Posterior cingulate gyrus (tissue), 11 donors: ENCODE measurements around the gene IFTAP.

Experiments
- DNase-seq, 10 donors: peaks; one replicate each; pipeline versions ENCODE4 v3.0.0 to v3.0.0-alpha.2; 2020 to 2021; ENCODE audit warnings: mixed read lengths in 3 of 10
- intact Hi-C: fragments of 100-400 bp; cut with DNase I; formaldehyde crosslinking; loops from one replicate; pipeline ENCODE4 v1.15.1; 2023

The IFTAP gene

DNA sequence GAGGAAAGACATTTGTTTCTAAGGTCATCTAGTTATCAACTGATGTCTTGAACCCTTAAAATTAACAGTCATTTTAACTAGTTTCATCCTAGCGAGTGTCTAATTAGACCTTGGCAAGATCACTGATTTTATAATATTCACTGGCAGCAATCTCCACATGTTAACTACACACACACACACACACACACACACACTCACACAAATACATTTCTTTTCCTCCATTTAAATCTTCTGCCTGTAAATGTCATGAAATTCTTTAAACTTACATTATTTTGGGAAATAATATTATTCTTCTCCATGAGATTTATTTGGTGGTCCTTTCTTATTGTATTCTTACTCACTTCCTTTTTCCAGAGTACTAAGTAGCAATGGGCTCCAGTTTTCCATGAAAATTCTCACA is 2.9 kb upstream of the IFTAP start:
- intact Hi-C loops, result no loop called here

DNA sequence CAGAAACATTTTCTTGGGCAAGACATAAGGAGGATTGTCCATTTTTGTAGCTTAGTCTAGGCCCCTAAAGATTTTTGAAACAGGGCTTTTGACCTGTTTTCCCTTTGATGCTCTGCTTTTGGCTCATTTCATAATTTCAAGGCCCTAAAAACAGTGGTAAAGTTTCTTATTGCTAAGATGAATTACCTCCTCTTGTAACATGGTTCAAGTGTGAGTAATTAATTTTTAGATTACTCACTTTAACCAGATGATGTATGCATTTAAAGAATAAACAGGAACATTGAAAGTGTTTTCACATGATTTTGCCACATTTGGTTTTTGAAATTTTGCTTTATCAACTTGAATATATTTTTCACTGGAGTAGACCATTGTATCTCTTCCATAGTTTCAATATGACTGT is 2.6 kb downstream of the IFTAP start:
- DNase-seq, result no peak
- intact Hi-C loops, result no loop called here

More for the DNA sequence above, 2.9 kb upstream of the IFTAP start:
- DNase-seq, result no peak

DNA sequence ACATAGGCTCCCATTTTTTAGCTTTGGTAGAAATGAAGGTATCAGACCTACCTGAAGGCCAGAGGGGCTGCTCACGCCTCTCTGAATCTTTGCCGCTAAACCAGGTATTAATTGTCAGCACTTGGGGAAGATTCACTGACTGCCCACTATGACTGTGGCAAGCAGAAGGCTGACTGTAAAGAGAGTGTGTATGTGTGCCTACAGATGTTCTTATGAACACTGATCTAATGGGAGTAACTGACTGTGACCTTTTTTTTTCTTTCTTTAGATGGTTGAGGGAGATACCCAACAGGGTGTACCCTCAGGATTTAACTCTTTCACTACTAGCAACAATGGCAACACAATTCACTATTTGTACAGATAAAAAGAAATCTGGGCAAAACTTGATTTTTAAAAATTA is 3.7 kb downstream of the IFTAP start, which contains the start of gene RAG2:
Gene RAG2, minus strand, starts transcription at position 186 of the 400 bp plus-strand sequence. CDS start 4,068 bp downstream, outside the sequence.
- intact Hi-C loops, result no loop called here
- DNase-seq, result no peak

DNA sequence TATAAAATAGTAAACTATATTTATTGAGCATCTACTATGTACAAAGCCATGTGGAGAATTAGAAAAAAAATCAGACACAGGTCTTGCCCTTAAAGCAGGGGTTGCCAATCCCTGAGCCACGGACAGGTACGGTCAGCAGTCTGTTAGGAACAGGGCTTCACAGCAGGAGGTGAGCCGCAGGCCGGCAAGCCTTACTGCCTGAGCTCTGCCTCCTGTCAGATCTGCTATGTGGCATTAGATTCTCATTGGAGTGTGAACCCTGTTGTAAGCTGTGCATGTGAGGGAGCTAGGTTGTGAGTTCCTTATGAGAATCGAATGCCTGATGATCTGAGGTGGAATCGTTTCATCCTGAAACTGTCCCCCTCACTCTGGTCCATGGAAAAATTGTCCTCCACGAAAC is 5.9 kb downstream of the IFTAP start:
- peak in 1 of 10 donors; percentile 75 for DNase-seq
- intact Hi-C loops, result loop anchor here (10.0 kb wide), 1 partner anchor 85 kb away; the partner anchor contains the start of gene TRAF6

DNA sequence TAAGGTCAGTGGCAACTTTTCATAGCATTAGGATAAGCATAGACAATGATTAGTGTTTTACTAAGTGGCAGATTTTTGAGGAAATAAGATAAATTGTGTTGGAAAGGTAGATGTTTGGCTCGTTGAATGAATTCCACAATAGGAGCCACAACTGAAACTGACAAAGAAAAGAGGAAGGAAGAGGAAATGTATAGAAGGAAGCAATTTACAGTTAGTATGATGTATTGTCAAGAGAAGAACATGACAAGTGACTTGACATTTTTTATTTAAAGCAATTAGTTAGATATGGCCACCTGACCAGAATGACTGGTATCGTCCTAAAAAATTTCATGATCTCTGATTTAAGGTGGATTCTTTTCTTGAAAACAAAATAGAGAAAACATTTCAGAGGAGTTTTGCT is 6.9 kb downstream of the IFTAP start:
- no peak for DNase-seq
- intact Hi-C loops, result loop anchor here (10.0 kb wide), 1 partner anchor 86 kb away; the partner anchor contains the start of gene TRAF6

DNA sequence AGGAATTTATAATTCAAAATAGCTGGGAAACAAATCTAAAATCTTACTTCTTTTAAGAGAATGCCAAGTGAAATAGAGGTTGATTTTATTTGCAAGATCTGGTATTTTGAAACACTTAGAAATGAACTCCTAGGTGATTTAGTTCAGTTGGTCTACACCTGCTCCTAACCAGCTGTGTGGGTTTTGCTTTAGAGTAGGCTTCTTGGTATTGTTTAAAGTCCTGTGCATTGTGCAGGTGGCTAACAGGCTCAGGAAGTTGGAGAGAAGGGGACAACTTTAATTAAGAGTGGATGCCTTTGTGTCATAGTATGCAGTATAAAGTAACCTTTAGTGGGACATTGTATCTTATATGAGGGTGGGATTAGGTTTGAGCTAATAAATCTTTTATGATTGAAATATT is 7.8 kb downstream of the IFTAP start:
- no peak for DNase-seq
- intact Hi-C loops, result loop anchor here (10.0 kb wide), 1 partner anchor 87 kb away; the partner anchor contains the start of gene TRAF6

DNA sequence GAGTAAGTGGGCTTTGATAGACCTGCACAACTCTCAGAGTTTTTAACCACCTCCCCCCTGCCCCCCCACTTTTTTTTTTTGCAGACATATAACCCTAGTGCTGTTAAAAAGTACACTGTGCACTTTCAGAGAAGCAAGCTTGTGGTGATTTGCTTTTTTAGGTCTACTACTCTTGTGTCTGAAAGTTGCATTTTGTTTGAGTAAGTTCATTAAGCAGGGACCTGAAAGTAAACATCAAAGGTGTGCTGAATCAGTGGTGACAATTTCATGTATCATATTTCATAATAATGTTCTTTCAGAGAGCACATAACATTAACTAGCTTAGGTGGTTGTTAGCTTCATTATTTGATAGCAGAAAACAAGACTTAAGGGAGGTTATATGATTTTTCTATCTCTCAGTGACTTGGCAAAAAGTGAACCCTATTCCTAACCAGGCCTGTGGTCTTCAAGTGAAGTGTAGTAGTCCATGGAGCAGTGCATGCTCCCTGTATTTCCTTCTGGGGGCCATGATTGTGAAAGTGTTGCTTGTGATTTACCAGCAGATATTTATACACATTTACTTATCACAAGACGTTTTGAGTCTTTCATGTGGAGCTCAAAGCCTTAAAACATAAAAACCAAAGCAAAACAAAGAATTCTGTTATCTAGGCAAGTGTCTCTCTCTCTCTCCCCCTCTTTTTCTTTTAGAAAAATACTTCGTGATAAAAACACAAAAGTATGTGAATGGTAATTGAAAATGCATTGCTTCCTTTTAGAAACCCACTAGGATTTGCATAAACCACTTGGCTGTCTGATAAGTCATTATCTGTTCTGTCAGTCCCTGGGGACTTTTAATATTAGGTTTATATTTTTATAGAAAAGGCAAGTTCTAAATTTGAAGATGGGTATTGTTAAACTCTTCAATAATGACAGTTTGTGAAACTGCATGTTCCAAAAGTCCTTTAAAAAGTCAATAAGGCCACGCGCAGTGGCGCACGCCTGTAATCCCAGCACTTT is 11.2 kb downstream of the IFTAP start:
- intact Hi-C loops, result loop anchor here (10.0 kb wide), 1 partner anchor 91 kb away; the partner anchor contains the start of gene TRAF6
- DNase-seq, result no peak

DNA sequence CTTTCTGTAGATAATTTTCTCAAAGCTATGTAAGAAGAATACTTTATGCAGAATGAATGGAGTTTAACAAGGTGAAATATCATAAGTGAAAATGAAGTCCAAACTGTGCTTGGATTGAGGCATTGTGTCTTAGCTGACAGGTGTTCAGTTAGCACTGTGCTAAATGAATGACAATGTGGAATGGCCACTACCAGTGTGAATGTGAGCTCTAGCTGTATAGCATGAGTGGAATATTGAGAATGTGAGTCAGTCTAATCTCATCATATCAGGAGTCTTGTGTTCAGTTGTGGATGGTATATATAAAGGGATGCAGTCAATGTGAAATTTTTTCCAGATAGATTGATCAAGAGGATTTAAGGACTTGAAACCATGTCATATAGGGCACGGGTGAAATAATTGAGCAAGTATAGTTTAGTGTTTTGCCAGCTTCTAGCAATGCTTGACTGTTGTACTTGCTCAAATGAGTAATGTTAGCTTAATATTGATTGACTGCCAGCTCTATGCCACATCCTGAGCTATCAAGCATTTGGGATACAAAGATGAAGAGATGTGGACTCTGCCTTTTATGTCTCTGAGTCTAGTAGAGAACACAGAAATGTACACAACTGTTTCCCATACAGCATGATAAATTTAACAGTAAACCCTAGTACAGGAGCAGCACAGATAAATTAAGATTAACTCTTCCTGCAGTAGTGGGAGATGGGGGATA is 14.3 kb downstream of the IFTAP start:
- intact Hi-C loops, result loop anchor here (10.0 kb wide), 1 partner anchor 94 kb away; the partner anchor contains the start of gene TRAF6
- no peak for DNase-seq

DNA sequence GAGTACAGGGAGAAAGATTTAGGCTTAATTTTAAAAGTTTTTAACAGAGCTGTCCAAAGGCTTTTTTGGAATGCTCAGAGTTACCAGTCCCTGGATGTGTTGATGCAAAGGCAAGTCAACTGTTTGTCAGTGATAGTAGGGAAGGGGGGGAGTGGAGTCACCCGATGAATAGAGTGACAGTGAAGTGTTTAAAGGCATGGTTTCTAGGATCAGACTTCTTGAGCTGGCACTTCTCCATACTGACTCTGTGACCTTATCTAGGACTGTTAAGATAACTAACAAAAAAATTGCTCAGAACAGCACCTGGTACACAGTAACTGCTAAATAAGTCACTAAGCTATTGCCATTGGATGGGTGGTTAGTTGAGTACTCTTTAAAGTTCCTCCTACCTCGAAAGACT is 15.1 kb downstream of the IFTAP start:
- intact Hi-C loops, result loop anchor here (10.0 kb wide), 1 partner anchor 95 kb away; the partner anchor contains the start of gene TRAF6
- no peak for DNase-seq

DNA sequence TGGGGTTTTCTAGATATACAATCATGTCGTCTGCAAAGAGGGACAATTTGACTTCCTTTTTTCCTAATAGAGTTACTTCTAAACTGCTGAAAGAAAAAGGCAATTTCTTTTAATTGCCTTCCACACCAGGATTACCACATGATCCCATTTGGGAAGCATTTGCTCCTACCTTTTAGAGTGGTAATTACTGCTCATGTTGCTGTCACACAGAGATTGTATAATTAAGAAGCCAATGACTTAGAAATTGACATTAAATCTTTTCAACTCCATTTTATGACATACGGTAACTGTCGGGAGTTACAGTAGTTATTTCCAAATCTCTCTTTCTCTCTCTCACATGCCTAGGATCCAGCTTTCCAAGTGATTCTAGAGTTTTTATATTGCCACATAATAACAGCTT is 21.5 kb downstream of the IFTAP start:
- intact Hi-C loops, result no loop called here
- DNase-seq, result no peak

DNA sequence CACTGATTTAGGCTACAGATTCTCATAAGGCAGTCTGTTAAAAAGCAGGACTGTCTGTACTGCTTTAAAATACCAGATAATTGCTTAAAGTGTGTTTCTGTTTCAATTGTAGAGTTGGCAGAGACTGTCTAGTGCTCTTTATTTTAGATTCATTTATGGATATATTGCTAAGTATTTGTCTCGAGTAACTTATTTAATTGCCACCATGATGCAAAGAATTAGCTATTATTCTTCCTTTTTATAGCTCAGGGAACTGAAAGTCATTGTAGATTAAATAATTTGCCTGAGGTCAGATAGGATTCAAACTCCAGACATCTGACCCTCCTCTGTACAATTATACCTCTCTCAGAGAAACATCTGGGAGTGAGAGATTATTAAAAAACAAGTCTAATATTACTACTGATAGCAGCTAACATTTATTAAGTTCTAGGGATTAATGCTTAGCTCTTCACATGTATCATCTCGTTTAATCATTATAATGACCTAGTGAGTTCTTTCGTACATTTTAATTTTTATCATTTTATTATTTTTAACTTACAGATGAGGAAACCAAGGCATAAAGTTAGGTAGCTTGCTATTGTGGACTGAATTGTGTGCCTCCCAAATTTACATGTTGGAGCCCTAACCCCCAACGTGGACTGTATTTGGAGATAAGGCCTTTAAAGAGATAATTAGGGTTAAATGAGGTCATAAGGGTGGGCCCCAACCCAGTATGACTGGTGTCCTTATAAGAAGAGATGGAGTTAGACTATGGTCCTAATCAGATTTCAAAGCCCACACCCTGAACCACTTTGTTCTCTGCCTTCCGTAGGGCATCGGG is 23.5 kb downstream of the IFTAP start:
- intact Hi-C loops, result no loop called here

DNA sequence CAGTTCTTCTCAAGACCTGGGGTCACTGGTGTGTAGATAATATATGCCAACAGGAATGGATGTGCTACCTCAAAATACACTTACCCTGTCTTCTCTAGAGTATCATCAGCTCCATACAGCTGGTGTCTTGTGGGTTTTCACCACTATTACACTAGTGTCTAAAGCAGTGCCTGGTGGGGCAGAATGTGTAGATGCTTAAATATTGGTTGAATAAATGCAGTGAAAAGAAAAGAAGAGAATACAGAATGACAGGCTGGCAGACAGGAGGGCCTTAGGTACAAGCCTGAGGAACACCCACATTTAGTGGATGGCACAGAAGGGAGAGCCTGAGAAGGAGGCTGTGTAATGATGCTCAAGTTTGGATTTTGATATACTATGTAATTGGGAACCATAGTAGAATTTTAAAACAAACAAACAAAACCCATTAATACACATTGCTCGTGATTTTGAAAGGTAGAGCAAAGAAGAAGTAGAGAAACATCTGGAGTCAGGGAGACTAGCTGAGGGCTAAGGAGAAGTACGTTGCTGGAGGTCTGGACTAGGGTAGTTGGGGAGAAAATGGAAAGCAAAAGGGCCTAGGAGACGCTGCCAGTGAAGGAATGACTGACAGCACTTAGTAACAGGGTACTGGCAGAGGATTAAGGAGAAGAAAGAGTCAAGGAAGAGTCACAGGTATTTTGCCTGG is 24.2 kb downstream of the IFTAP start:
- DNase-seq, result no peak
- intact Hi-C loops, result no loop called here

More for the DNA sequence above, 23.5 kb downstream of the IFTAP start:
- DNase-seq, result no peak

DNA sequence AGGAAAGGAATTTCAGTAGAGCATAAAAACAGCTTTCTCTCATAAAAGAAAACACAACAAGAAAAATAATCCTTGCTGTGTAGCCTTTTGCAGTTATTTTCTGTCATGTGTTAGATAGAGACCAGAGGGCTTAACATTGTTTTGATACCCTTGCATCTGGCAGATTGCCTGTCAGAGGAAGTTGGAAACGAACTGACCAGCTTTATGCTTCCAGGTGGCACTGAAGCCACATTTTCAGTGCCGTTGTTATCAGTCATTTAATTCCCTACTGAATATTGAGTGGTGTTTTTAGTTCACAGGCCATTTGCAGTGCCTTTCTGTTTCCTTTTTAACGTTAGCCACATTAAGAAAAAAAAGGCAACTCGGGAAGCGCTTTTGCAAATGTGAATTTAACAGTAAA is 25.2 kb downstream of the IFTAP start:
- intact Hi-C loops, result no loop called here
- no peak for DNase-seq

DNA sequence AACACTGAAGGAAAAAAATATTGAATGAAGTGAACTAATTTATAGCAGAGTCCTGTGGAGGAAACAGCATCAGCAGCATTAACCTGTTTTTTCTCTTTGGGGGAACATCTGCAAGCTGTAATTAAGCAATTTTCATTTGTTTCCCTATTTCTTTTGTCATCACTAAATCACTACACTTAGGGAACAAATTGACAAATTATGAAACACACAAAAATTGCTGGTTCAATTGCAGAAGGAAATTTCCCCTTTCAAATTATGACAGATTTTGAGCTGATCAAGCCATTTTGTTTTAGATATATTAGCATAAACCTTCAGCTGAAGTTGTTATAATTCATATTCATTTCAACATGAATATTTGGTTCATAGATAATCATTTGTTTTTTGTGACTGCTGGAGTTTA is 25.9 kb downstream of the IFTAP start:
- intact Hi-C loops, result loop anchor here (5.0 kb wide), 1 partner anchor 58 kb away; no protein-coding TSS in a partner anchor
- DNase-seq, result no peak

DNA sequence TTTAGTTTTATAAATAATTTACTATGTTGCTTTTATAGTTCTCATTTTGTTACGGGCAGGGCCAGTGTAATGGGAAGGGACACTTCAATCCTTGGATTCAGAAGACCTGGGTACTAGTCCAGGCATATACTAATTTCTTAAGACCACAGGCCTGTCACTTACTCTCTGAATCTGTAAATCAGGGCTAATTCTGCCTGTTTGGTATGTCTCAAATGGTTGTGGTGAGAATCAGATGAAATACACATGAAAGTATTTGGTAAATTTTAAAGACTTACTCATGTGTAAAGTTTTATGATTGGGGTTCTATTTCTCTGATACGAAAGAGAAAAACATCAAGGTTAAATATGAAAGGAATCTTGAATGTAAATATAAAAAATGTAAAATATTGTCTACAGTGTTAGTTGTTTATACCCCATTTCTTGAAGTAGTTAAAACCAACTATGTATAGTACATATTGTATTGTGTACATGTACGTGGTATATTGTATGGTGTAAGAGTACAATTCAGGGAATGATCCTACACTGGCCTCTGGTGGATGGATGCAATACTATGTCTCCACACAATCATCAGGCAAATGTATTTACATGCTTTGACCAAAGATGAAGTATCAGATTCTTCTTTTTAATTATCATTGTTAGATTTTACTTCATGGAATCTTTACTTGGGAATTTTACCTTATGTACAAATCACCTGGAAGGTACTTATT is 28.3 kb downstream of the IFTAP start:
- no peak for DNase-seq
- intact Hi-C loops, result loop anchor here (5.0 kb wide), 1 partner anchor 60 kb away; no protein-coding TSS in a partner anchor

DNA sequence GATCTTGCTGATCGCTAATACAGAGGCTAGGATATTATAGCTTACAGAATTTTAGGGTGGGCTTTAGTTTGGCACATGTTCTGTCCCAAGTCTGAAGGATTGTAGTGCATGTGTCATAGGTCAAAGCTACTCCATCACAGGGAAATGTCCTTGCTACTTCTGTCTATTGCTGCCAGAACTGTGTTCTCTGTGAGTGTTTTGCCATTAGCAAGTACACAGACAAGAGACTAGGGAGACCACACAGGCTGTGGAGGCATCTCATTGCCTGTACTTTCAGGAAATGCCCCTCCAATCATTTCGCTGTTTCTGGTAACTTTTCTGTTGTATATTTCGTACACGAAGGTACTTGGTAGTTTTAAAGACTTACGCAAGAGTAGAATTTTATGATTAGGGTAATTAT is 29.2 kb downstream of the IFTAP start:
- no peak for DNase-seq
- intact Hi-C loops, result loop anchor here (5.0 kb wide), 1 partner anchor 61 kb away; no protein-coding TSS in a partner anchor

DNA sequence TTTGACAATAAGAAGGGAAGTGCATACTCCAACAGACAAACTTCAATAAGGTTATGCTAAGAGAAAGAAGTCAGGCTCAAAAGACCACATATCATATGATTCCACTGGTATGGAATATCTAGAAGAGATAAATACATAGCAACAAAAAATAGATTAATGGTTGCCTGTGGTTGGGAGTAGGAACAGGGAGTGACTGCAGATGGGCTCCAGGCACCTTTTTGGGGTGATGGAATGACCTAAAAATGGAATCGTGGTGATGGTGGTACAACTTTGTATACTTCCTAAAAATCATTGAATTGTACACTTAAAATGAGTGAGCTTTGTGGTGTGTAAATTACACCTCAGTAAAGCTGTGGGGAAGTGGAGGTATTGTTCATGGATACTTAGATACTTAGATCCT is 32.7 kb downstream of the IFTAP start:
- DNase-seq, result no peak
- intact Hi-C loops, result no loop called here

DNA sequence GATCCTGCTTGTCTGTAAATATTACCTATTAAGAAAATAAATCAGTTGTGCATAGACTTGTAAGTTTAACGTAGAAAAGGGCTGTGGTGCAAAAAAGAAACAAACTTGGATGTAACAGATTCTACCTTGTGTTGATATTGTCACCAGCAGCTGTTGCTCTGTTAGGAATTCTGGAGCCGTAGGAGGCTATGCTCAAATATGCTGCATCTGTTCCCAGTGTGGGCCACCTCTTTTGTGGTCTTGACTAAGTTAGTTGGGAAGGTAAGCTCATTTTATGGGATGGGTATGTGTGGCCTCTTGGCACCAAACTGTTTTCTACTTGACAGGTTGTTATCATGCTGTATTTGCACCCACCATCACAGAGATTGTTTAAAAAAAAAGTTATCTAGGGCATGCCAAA is 33.2 kb downstream of the IFTAP start:
- no peak for DNase-seq

DNA sequence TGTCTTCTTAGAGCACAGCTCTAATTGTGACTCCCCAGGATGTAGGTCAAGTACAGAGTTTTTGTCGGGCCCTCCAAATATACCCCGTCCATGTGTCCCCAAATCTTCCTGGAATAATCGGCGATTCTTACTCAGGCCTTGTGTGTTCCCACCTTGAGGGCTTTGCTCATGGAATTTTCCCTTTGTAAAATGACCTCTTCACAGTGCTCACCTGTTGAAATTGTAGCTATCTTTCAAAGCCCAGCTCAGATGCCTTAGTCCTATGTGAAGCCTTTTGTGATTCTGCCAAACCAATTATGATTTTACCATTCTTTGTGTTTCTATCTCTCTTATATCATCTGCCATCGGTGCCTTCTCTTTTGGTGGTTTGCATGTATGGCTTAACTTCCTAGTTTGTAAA is 33.8 kb downstream of the IFTAP start:
- intact Hi-C loops, result no loop called here

More for the DNA sequence above, 33.2 kb downstream of the IFTAP start:
- intact Hi-C loops, result no loop called here

More for the DNA sequence above, 33.8 kb downstream of the IFTAP start:
- no peak for DNase-seq
